Astrocyte of the spinal cord (primary cell): ENCODE measurements around the gene TNS4.

ENCODE experiments used
- DNase-seq: peaks from one replicate; pipeline ENCODE4 v3.0.0; 2011; ENCODE audit warnings: low read depth, low spot score
- H3K4me3 ChIP-seq: 2 replicates; pipeline ENCODE4 v1.5.1; 2011; ENCODE audit warnings: low read depth, mild to moderate bottlenecking, low read length, moderate library complexity
- in situ Hi-C: cut with HindIII; loops from 2 replicates; pipeline ENCODE4 v1.10.0; 2017; ENCODE audit warnings: low sequenced_read_pairs
- TF ChIP-seq, protein P1 (sequence below): IDR thresholded peaks from 2 replicates; pipeline ENCODE4 v1.5.1; 2012; ENCODE audit warnings: low read depth, mild to moderate bottlenecking, low read length, inconsistent platforms

TNS4 gene, protein sequence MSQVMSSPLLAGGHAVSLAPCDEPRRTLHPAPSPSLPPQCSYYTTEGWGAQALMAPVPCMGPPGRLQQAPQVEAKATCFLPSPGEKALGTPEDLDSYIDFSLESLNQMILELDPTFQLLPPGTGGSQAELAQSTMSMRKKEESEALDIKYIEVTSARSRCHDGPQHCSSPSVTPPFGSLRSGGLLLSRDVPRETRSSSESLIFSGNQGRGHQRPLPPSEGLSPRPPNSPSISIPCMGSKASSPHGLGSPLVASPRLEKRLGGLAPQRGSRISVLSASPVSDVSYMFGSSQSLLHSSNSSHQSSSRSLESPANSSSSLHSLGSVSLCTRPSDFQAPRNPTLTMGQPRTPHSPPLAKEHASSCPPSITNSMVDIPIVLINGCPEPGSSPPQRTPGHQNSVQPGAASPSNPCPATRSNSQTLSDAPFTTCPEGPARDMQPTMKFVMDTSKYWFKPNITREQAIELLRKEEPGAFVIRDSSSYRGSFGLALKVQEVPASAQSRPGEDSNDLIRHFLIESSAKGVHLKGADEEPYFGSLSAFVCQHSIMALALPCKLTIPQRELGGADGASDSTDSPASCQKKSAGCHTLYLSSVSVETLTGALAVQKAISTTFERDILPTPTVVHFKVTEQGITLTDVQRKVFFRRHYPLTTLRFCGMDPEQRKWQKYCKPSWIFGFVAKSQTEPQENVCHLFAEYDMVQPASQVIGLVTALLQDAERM

DNA sequence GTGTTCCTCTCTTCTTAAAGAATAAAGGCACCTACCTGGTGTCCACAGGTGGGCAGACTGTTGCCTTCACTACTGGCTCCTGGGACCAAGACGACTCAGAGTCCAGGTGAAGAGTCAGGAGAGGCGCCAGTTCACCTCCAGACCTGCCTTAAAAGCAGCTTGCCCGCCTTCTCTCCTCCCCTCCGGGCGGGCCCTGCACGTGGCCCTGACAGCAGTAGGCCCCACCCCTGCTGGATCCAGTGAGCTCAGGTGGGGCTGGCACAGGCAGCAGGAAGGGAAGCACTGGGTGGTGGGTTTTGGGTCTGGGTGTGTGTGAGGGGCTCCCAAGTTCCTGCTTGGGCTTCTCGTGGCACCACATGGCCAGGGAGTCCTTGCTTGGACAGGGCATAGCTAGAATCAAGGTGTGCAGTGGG is at the start of gene TNS4:
TNS4 (minus strand) TSS at position 125 of the 413 bp plus-strand sequence. CDS start 5,198 bp downstream, outside the sequence.
- in situ Hi-C loops = no loop called here
- H3K4me3 ChIP-seq = no peak within 1 kb of the TSS

GRCh38 chr17:40550608-40551007 is 49.2 kb upstream of the TNS4 start:
- DNase-seq = peak; percentile 85
- in situ Hi-C loops = no loop called here
- no peak overlapping the region for H3K4me3 ChIP-seq
- TF ChIP-seq, protein P1, sequence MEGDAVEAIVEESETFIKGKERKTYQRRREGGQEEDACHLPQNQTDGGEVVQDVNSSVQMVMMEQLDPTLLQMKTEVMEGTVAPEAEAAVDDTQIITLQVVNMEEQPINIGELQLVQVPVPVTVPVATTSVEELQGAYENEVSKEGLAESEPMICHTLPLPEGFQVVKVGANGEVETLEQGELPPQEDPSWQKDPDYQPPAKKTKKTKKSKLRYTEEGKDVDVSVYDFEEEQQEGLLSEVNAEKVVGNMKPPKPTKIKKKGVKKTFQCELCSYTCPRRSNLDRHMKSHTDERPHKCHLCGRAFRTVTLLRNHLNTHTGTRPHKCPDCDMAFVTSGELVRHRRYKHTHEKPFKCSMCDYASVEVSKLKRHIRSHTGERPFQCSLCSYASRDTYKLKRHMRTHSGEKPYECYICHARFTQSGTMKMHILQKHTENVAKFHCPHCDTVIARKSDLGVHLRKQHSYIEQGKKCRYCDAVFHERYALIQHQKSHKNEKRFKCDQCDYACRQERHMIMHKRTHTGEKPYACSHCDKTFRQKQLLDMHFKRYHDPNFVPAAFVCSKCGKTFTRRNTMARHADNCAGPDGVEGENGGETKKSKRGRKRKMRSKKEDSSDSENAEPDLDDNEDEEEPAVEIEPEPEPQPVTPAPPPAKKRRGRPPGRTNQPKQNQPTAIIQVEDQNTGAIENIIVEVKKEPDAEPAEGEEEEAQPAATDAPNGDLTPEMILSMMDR = no peak

More for the DNA sequence above, at the start of gene TNS4:
- TF ChIP-seq, protein P1 = no peak
- no peak for DNase-seq

DNA sequence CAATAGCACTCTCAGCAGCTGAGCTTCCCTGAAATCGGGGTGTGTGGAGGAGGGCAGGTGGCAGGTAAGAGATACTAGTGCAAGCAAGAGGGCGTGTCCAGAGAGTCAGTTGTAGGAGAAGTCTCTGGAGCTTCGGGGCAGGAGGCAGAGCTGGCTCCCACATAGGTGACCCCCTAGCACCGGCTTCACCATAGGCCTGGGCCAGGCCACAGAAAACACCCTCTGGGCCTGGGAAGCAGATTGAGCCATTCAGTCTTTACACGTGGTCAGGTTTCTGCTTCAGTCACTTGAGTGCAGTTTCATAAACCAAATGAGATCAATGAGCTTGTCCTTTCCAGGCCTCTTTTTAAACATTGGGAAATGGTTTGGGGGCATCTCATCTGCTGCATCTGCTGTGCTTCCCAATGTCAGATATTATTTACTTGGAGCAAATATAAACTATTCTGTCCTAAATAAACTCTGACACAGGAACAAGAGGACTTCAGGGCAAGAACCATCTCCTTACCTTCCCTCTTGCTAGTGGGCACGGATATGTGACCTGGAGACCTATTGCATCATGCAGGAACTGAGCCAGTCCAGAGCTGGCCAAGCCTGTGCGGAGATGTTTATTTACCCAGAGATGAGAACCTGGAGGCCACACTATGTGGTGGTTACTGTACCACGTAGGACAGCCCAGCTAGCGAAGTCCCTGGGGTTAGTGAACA is 47.7 kb upstream of the TNS4 start:
- in situ Hi-C loops = no loop called here
- DNase-seq = peak; percentile 94
- TF ChIP-seq, protein P1 = no peak
- H3K4me3 ChIP-seq = no peak overlapping the region

DNA sequence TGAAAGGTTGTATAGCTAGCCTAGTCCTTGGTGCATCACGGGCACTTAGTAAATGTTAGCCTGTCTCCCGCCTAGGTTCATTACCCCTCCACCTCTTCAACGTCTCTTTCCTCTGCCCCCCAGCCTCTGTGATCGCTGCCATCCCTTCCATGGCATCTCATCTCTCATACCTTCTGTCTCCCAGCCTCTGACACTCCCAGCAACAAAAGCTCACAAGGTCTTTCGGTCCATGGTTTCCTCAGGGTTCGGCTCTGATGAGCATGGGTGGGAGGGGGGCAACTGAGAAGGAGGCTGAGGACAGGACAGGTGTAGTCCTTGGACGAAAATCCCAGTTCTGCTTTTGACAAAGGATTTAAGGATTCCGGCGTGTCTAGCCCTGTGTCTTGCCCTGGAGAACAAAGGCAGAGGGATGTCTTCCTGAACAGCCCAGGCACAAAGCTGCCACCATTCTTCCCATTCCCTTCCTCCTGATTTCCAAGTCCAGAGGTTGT is 47.1 kb upstream of the TNS4 start:
- TF ChIP-seq, protein P1 = no peak
- DNase-seq = no peak
- H3K4me3 ChIP-seq = no peak overlapping the region
- in situ Hi-C loops = no loop called here

- H3K4me3 ChIP-seq = no peak overlapping the region
- TF ChIP-seq, protein P1 = no peak
- in situ Hi-C loops = no loop called here
- DNase-seq = no peak
These were observed 46.5 kb upstream of the TNS4 start for GRCh38 chr17:40547785-40548478.
